OCI-LY7 (cell line): Measurements from ENCODE around the gene TRHDE.

ENCODE experiments used
- CTCF ChIP-seq: fragments of 200-600 bp; sonication (generic); conservative IDR thresholded peaks from 2 replicates; pipeline ENCODE4 v1.5.1; 2014; ENCODE audit warnings: mild to moderate bottlenecking, antibody characterized with exemption, low read length, moderate library complexity, mixed read lengths
- EZH2phosphoT487 ChIP-seq: fragments of 200-600 bp; sonication (generic); IDR thresholded peaks from 2 replicates; pipeline ENCODE4 v1.6.1; 2018; ENCODE audit warnings: low read depth, borderline replicate concordance, mild to moderate bottlenecking, mixed run types, antibody characterized with exemption, low read length, moderate library complexity, mixed read lengths

GRCh38 chr12:72602581-72602980, 330.4 kb downstream of the TRHDE start:
- no peak for TF ChIP-seq CTCF
- no peak for TF ChIP-seq EZH2phosphoT487
